GM19239 (cell line): Measurements from ENCODE around the gene AMTN.

Source experiments
- DNase-seq: peaks from one replicate; pipeline ENCODE4 v3.0.0; 2011; ENCODE audit warnings: low spot score; ENCODE audit not compliant: insufficient read length
- FAIRE-seq: peaks from 2 replicates; lab custom pipeline; 2011; peaks lifted over from hg19 to GRCh38; lab: Jason Lieb, UNC

Gene AMTN

DNA sequence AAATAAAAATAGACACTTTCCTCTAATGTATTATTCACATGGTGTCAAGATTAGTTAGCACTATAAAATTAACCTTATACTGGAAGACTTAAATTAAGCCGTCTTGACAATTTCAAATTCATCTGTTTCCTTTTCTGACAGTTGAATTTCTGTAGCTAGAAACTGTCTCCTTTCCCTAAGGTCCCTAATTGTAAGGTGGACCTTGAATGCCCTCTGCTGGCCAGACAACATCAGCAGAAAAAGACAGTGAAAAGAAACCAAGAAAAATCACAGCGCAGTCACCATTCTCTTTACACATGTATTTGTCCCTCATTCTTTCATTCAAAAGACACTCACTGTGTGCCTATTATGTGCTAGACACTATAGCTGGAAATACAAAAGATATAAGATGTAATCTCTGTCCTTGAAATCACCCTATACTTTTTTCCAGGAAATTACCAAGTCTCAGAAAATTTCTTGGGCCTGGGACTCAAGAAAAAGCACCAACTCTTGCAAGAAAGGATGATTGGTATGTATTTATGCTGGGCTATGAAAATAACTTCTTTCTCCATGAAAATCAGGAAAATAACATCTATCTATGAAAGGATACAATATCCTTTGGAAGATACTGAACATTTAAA lies 41.0 kb downstream of the AMTN start:
- FAIRE-seq (peak; percentile 93), DNase-seq (peak; percentile 44)

DNA sequence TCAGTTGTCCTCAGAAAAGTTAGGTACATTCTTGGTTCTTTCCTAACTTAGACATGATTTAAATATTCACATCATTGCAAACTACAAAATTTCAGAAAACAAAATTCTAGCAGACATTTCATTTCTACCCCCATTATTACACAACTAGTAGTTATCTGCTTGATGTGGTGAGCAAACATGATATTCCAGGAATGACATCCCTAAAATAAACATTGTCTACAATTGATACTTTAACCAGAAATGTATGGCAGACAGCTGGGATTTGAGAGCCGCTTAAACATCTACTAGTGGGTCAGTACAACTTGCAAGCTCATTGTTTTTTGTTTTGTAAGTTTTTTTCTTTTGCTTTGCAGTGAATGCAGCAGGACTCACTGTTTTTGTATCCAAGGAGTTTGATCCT lies 41.6 kb downstream of the AMTN start:
- no peak for DNase-seq
- no peak for FAIRE-seq

- no peak for FAIRE-seq
- no peak for DNase-seq
These were observed 45.7 kb downstream of the AMTN start for GRCh38 chr4:70564033-70564432.

DNA sequence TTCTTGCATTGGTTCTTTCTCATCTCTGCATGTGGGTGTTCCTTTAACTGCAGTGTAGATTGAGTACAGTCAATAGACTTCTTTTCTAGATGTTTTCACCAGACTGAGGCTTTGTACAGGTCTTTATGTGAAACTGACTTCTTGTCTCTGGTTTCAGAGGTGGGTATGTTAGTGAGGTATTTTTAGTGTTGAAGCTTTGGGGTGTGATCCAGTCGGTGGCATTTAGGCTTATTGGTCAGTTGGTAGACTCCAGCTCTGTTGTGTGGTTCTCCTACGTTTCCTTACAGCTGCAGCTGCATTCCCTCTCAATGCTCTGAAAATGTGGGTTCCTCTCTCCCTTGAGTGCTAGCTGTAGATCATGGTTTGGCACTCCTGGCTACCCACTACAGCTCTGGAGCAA lies 52.4 kb downstream of the AMTN start:
- DNase-seq = no peak
- no peak for FAIRE-seq

DNA sequence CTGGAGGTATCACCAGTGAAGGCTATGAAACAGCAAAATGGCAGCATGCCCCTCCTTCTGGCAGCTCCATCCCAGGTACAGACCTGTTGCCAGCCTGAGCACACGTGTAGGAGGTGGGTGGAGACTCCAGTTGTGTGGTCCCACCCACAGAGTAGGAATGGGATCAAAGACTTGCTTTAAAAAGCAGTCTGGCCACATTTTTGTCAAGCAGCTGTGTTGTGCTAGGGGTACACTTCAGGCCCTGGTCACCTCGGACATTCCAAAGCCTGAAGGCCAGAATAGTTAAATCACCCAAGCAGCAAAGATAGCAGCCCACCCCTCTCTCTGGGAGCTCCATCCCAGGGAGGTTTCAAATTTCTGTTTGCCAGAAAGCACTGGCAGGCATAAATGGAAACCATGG lies 53.4 kb downstream of the AMTN start:
- FAIRE-seq = no peak
- DNase-seq = no peak

- FAIRE-seq (no peak), DNase-seq (no peak)
These were observed 57.6 kb downstream of the AMTN start for GRCh38 chr4:70575964-70576363.

DNA sequence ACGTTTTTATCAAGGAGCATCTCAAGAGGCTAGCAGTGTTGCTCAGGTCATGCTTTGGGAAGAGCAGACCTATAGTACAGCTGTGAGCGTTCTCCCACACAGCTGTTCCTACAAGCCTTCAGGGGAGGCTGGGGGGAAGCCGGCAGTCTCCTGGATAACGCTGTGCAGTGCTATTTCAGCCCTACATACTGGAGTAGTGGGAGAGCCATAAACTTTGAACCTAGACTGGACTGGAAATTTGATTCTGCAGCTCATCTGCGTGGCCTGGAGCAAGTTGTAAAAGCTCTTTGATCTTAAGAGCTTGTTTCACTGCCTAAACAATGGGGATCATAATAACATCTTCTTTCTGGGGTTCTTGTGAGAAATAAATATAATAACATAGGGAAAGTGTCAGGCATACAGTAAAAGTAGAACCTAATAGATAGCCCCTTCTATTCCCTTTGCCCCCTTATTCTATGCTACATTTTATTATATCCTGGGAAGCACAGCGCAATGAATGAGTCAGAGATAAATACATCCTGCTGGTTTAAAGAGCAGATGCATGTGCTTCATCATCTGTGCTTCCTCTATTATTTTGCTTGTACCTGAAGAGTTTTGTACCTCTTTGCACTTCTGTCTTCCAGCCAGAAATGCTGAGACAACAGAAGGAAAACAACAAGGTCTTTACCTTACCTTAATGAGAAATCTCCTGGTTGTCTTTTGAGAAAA lies 59.0 kb downstream of the AMTN start:
- no peak for DNase-seq

DNA sequence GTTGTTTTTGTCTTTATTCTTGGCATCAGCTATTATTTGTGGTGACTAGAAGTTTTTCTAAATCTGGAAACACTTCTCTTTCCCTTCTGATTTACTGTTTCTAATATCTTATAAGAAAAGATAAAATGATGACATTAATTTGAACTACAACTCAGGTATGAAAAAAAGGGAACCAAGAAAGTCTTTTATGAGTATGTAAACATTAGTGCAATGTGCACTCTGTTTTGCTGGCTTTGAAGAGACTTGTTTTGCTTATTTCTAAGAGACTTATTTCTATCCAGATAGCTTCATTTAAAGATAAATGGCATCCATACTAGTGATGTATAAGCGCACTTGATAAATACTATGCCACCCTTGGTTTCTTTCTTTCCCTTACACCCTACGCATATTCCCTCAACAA lies 63.6 kb downstream of the AMTN start:
- DNase-seq = no peak

More for the DNA sequence above, 59.0 kb downstream of the AMTN start:
- no peak for FAIRE-seq

More for the DNA sequence above, 63.6 kb downstream of the AMTN start:
- peak; percentile 21 for FAIRE-seq
